Endothelial cell of umbilical vein (primary cell): Measurements from ENCODE around the gene DLG1.

Experiments used
- CTCF ChIP-seq, 2 donors: IDR thresholded peaks; 1 replicate in 1 of 2; 2 replicates in 1 of 2; pipeline ENCODE4 v1.5.1; 2011; ENCODE audit warnings: low read length in 2 of 2, mild to moderate bottlenecking in 2 of 2, moderate library complexity in 2 of 2, control low read depth in 1 of 2, inconsistent platforms in 1 of 2, low read depth in 1 of 2; ENCODE audit not compliant: insufficient read depth in 1 of 2; ENCODE audit errors: extremely low read depth in 1 of 2
- EZH2 ChIP-seq: IDR thresholded peaks from 2 replicates; pipeline ENCODE4 v1.6.1; 2012; ENCODE audit warnings: borderline replicate concordance, low read depth, mild to moderate bottlenecking, moderate library complexity, low read length, inconsistent platforms; ENCODE audit not compliant: severe bottlenecking
- GATA2 ChIP-seq: IDR thresholded peaks from 2 replicates; pipeline ENCODE4 v1.7.0; 2011; ENCODE audit warnings: low read depth, mild to moderate bottlenecking, moderate library complexity, mixed read lengths, low read length; ENCODE audit not compliant: insufficient read length, insufficient read depth
- JUN ChIP-seq: IDR thresholded peaks from 2 replicates; pipeline ENCODE4 v1.6.1; 2011; ENCODE audit warnings: borderline replicate concordance, low read depth; ENCODE audit not compliant: insufficient read length, insufficient read depth
- MYC ChIP-seq: IDR thresholded peaks from one replicate; pipeline ENCODE4 v1.6.1; 2011; ENCODE audit warnings: mild to moderate bottlenecking, low read depth, low read length
- POLR2A ChIP-seq: IDR thresholded peaks from 2 replicates; pipeline ENCODE4 v1.6.1; 2012; ENCODE audit warnings: low read depth, mild to moderate bottlenecking, control low read depth, low read length
- POLR2AphosphoS5 ChIP-seq: IDR thresholded peaks from 2 replicates; pipeline ENCODE4 v1.6.1; 2012; ENCODE audit warnings: low read depth, mild to moderate bottlenecking, control low read depth, low read length, moderate library complexity; ENCODE audit not compliant: insufficient read depth

GRCh38 chr3:197239857-197240256 lies 58.6 kb downstream of the DLG1 start:
- TF ChIP-seq CTCF (IDR thresholded peaks at IDR 0.05; ENCODE audit: extremely low read depth in 1 of 2, insufficient read depth in 1 of 2, low read depth in 1 of 2, low read length in 2 of 2) (no peak), POLR2A (no peak), POLR2AphosphoS5 (no peak), EZH2 (no peak), GATA2 (no peak), JUN (no peak), MYC (no peak)
